Measurements from ENCODE around the gene PYGO2.

Gene PYGO2

DNA sequence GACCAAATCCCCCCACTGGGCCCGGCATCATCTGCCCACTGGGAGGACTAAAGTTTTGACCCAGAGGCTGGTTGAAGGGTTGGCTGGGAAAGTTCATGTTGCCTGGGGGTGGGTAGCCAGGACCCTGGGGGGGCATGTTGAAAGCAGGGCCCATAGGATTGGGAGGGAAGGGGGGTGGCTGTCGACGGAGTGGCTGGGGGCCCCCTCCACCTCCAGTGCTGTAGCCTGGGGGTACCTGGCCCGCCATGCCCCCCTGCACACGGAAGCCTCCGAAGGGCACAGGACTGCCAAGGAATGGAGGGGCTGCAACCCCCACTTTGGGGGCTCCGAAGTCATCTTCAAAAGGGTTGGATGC is 2.2 kb downstream of the PYGO2 start:
- no peak for DNase-seq

DNA sequence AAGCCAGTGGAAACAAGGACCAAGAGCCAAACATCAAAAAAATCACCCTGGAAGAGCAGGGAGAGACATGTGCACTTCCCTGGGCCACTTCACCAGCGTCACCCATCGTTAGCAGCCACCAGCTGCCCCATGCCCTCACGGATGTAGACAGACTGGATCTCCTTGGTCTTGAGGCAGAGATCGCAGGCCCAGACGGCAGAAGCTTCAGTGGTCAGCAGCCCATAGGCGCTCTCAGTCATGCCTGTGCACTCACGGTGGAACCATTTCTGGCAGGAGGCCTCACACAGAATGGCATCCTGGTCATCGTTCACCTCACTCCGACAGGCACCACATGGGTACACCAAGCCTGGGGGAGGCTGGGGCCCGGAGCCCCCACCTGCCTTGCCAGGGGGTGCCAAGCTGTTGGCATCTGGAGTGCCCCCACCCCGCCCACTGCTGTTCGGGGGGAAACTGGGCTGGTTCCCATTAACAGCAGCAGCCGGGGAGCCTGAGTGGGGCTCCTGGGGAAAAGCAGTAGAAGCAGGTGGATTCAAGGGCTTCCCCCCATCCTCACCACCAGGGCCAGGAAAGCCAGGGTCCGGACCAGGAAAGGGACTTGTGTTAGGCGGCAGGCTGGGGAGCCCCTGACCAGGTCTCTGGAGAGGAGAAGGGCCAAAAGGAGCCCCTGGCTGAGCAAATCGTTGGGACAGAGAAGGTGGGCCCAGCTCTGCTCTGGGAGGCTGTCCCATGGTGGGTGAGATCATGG is 2.7 kb downstream of the PYGO2 start:
- no peak for DNase-seq

DNA sequence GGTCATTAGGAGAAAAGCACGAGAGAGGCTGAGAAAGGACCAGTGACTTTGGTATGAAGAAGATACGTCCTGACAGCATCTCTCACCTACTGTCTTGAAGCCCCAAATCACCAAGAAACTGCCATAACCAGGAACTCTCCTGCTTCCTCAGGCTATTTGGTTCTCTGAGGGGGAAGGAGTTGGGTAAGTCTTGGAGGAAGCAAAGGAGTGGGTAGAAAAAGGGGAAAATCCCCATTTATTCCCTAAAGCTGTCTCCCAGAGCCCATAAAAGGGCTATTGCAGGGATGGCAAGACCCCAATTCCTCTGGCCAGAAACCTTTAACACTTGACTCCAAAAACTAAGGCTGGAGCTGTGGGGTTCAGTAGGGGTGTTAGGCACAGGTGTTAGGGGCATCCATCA is 3.5 kb downstream of the PYGO2 start:
- no peak for DNase-seq

DNA sequence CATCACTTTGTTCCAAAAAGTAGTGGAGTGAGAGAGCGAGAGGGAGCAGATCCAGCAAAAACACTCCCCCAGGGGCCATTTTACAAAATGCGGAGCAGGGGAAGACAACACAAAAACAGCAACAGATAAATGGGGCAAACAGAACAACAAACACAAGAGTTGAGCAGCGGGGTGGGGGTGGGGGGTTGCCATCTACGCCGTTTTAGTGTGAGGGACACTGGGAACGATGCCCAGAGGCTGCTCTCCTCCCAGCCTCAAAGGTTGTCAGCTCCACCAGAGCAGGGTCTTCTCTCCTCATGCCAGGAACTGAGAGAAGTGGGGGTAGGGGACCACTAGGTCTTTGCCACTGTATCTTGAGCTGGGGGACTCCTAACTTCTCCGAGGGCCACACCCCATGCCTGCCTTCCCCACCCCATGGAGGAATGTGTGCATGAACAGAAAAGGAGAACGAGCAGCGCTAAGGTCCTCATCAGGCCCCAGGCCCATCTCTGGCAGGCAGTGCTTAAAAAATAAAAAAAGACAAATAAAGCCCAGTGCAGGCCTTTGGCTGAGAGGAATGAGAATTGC is 4.4 kb downstream of the PYGO2 start:
- DNase-seq, result no peak

DNA sequence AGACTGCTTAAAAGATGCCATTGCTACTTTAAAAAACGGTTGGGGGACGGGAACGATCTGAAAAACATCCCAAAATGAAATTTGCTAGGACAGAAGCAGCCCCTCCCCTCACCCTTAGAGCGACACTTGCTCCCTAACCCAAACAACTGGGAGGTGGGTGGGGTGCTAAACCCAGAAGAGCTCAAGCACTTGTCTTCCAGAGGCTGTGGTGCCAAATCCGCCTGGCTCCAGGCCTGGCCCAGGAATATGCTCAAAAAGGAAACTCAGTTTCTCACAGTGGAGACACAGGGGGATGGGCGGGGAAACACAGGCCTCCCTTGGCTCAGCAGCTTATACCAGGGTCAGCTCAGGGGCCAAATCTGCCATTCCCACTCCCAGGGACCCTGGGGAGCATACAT is 5.0 kb downstream of the PYGO2 start:
- no peak for DNase-seq

DNA sequence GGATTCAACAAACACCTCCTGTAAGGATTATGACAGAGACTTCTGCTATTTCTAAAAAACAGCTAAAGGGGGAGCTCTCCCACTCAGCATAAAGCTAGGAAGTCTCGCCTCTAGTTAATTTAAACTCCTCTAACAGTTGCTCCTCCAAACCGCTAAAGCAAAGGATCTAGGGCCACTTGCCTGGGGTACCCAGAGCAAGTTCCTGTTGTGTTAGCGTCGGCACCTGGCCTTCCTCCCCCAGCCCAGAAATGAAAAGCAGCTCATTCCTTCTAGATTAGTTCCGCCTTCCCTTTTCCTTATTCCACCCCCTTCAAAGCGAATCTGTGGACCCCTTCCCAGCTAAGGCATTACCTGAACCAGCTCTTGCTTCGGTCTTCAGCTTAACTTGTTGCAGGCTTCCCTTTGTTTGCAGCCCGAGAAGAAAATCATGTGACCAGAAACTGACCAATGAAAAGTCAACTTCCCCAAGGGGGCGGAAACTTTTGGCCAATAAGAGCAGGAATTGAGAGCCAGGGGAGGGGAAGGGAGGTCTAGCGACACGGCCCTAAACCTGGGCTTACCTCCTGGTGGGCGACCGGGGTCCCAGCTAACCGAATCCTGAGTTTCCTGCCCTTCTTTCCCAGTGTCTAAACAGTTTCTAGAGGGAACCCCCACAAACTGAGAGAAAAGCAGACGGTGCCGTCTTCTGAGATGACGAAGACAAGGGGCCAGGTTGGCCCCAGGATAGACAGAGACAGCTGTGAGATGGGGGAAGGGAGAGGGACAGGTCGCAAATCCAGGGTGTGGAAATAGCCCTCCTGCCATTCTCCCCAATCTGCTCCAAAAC is 5.7 kb downstream of the PYGO2 start, which contains the start of gene PBXIP1:
TSS of gene PBXIP1 (minus strand) at position 382 of the 826 bp plus-strand sequence. CDS start 2,378 bp downstream, outside the sequence.
- peak; percentile 82 for DNase-seq

DNA sequence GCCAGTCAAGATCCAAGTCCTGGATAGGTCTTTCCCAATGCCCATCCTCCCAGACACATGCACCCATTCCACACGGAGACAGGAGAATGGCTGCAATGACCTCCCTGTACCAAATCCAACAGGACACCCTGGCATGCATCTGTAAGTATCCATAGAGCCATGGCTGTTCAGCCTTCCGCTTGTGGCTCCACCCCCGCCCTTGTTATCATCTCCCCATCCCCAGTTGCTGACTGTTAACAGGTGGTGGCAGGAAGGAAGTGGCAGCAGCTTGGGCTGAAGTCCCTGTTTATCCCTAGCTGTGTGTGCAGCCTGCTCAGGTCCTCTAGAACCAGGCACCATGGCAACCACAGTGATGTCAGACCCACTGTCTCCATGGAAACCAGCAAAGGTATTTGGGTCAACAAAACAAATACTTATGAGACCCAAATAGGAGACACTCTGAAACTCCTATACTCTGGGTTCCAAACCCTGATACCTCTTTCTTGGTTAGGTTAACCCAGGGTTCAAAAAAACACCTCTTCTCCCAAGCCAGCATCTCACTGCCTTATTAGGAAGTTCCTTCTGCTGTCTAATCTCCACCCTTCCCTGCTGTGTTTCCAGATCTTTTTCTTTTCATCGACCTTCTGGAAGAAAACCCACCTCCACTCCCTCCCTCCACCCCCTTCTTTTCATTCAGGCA is 6.4 kb downstream of the PYGO2 start:
- DNase-seq, result peak; percentile 32

DNA sequence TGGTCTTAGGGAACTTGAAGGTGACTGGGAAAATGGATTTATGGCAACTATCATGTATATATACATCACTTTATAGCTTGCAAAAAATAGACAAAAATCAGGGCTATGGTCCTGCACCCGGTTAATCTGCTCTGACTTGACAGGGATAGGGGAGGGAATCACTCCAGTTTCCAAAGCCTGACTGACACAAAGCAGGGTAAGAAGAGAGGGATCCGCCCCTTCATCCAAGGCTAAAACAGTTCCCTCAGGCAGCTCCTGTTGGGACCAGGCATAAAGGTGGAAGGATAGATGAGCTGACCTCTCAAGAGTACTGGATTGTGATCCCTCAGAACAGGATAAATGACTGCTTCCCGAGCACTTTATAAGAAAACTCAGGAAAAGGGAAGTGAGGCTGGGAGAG is 7.0 kb downstream of the PYGO2 start:
- no peak for DNase-seq

DNA sequence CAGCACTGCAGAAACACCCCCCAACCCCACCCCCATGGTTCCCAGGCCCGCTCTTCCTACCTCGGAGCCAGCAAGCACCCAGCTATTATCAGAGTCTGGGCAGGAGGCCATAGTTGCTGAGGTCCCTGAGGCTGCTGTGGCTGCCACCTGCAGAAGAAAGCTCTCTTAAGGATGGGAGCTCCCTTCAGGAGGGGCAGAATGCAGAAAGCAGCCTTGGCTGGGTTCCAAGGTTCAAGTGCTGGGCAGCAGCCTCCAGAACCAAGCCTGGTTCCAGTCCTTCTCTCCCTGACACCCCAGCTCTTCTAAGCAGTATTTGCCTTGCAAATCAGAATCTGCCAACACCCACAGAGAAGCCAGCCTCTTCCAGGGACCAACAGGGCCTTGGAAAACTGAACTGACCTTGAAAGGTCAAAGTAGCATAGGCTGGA is 8.0 kb downstream of the PYGO2 start:
- no peak for DNase-seq

DNA sequence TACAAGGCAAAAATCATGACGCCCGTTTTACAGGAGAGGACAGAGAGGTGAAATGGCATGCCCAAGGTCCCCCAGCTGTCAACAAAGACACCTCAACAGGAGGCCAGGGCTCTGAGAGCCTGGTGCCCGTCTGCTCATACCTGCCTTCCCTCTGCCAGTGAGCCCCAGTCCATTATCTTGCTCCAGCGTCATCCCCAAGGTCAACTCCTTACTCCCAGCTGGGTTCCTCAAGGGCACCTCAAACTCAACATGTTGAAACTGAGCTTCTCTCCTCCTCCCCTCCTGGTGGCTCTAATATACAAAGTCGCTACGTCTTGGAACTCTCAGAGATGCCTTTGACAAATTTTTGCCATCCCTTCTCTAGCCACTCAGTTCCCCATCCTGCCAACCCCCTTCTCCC is 8.9 kb downstream of the PYGO2 start:
- no peak for DNase-seq

DNA sequence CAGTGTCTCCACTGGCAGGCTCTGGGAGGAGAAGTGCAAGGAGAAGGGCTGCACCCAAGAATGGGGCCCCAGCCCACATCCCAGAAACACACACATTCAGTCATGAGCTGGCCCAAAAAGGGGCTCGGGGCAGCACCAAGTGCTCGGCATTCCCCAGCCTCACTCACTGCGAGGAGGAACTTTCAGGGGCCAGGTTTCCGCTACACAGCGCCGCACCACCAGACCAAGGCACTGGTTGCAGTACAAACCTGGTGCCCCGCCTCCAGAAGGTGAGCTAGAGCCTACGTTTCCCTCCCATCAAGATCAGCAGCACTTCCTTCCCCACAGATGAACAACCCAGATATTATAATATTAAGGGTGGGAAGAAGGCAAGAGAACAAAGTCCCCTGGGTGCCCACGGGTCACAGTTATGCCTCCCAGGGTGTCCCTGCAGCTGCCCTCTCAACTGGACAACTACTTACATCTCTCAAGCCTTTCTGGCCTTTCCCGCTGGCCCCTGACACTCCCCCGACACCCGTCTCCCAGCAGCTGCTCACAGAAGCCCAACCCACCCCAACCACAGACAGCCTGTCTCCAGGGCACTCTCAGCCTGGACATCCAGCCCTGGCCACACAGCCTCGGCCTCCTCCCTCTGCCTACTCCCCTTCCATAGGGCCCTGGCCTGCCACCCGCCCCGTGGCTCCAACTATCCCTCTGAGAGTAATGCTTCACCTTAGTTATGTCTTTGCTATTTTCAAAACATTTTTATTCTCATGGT is 9.5 kb downstream of the PYGO2 start:
- no peak for DNase-seq

DNA sequence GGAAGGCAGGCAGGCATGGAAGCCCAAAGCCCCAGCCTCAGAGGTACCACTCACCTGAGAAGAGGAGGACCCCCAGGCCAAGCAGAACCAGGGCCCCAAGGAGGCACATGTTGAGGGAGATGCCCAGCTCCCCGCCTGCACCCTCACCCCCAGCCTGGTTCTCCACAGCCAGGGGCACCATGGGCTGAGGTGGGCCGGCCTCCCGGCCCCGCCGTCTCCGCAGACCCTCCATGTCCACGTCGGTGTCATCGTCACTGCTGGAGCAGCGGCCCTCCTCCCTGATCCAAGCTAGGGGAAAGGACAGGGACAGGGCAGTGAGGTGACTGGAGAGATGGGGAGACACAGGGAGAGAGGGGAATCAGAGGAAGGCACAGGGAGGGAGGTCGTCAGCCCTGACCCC is 13.5 kb downstream of the PYGO2 start:
- DNase-seq, result no peak

DNA sequence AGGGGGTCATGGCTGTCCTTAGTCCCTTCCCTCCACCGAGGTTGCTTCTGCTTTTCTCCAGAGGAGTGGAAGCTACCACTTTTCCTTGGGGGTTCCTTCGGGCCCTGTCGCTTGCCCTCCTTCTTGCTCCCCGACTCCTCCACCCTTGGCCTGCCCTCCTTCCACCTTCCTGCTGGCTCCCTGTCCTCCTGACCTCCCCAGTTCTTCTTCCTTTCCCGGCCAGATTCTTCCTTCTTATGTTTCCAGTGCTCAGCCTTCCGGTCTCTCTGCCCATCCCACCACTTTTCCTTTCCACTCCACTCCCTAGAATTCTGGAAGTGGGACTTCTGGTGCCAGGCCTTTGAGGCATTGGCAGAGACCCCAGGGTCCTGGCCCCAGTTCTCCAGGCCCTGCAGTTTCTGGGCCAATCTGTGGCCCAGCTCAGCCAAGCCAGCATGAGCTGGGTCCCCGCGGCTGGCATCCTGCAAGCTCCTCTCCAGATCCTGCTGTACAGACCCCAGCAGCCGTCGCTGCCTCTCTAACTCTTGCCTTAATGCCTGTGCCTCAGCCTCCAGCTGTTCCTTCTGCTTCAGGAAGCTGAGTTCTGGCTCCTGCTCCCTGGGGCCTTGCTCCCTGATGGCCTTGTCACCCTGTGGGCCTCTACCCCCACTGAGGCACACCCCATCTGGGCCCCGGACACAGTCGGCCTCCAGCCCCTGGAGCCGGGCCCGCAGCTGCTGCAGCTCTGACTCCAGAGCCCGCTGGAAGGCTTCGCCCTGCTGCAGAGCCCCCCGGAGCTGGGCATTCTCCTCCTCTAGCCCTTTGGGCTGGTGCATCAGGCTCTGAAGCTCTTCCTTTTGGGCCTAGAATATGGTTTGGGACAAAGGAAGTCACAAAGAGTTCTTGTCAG is 15.4 kb downstream of the PYGO2 start:
- DNase-seq, result no peak

DNA sequence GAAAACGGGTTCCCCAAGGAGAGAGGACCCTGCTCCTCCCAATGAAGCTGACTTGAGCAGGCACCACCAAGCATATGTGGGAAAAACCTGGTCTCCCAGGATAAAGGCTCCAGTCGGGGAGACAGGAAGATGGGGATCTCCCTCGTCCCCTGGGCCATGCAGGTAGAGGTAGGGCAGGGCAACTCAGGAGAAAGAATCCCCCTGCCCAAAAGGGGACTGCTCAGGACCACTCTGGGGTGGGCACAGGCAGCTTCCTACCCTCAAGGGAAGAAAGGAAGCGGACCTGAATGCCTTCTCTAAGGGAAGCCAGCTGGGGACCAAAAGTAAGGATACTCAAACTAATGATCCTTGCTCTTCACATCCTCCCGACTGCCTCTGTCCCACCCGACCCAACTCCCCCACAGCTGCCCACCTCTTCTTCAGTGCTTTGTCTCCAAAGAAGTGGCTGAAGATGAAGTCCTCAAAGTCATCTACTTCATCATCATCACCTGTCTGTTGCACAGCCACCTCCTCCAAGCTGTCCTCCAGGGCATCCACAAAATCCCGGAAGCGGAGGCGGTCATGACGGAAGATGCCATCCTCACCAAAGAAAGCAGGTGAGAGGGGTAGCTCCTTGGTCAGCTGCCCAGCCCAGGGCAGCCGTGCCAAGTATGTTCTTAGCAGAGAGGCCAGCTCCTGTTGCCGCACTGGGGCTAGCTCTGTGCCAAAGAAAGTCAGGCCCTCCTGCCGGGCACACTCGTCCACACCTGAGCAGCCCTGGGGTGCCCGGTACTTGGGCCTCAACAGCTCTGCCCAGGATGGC is 16.2 kb downstream of the PYGO2 start:
- no peak for DNase-seq

DNA sequence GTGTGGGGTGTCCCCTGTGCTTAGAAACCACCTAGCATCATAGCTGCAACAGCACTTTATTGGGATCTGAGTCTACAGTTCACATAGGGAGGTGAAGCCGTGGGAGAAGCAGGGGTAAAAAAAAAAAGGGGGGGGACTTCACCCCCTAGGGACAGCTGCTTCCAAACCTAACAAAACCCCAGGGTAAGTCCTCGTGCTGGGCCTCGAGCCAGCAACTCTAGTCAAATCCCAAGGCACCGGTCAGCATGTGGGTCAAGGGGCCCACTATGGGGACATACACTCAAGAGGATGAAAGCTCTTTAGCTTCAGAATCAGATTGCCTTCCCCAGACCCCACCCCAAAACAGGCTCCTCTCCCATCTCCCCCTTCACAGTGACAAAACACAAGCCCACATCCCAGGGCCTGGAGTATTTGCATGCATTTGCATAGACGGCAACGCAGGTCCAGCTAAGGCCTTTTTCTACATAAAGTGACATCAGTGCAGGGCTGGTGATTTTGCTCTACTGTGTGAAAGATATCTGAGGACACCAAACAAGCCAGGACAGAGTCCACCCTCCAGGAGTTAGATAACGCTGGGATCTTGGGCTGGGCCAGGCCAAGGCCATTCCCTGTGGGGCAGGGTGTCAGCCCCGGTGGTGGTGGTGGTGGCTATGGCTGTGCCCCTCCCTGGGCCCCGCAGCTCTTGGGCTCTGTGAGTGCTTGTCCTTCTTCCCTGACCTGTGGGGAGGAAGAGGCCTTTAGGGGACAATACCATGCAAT is 17.0 kb downstream of the PYGO2 start:
- DNase-seq, result no peak

DNA sequence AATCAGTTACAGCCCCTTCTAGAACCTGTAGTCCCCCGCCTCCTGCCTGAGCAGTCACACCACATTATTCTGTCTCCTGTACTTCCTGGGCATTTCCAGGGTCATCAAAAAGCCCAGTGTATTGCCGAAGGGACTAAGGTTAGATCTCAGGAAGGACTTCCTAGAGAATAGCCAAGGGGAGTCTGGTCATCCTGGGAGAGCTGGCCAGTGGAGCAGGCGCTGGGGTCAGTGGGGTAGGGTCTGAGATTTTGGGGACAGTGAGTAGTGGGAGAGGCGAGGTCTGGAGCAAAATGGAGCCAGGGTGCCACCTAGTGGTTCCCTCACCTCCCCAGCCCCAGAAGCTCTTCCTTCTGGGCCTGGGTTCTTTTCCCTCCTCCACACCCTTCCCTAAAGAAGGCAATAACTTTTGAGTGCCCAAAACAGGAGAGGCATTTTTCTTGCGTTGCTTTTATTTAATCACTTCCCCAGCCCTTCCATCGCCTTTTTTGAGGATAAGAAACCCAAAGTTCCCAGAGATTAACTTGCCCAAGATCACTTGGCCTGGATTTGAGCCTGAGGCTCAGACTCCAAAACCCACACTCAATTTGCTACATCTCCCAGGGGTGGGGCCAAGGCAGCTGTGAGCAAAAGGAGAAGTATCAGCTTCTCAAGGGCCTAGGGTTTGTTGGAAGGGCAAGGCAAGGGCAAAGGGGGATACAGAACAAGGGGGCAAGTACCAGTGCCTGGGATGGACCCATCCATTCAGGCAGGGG is 17.8 kb downstream of the PYGO2 start:
- no peak for DNase-seq

DNA sequence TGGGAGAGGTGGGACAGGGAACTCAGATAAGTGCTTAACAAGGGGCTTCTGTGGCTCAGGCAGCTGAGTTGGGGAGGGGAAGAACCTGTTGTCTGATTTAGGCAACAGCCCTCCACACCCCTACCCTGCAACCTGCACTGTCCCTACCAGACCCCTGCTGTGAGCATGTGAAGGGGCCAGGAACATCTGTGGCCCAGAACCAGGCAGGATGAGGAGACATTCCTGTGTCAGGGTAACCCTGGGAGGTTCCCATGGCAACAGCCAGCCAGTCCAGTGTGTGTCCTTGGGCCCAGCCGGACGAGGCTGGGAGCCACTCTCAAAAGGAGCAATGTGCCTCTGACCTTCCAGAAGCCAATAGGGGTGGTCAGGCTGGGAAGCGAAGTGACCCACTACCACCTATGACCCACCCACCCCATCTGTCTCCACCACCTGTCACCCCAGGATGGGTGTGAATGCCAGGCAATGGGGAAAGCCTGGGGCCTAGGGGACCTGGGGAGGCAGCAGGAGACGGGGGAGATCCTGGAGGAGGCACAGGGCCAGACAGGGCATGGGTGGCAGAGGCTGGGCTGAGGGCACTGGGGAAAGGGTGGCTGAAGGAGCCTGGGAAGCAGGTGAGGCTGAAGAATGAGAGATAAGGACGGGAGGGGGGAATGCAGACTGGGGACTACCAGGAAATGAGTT is 20.1 kb downstream of the PYGO2 start:
- DNase-seq, result no peak

DNA sequence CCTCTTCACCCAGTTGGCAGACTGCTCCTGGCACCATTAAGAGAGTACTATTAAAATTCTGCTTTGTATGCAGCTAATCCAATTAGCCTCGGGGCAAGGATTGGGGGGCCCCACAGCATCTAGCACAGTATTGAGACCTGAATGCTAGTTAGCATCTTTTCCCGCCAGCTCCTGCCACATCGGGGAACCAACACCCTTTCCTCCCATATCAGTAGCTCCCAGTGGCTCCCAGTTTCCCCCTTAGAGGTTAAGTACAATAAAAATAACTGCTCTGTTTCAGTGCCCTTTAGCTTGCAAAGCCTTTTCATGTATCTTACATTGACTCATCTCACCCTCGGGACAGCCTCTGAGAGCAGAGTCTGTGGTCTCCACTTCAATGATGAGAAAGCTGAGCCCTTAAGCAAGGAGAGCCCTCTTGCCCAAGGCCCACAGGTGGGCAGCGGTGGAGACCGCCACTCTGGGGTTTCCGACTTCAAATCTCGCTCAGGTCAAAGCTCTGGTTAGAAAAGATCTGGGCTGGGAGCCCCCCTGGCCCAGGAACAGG is 20.9 kb downstream of the PYGO2 start:
- no peak for DNase-seq

Data from NCI-H226 (cell line).